ENCODE results near the gene RND3.

DNA sequence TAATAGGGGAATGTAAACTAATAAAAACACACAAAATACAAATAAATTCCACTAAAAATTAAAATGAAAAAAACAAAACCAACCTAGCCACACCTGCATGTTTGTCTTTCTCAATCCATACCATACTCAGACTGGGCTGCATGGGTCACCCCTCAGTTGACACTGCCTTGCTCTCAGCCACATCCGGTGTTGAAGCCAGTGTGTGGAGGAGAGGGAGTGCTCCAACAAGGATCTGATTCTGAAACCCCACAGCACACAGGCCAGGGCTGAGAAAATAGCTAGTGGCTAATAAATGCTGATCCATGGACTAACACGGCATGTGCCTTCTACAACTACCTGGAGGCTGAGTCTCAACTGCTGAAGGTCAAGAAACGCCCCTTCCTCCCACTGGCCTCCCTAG, 13.7 kb downstream of the RND3 start:
- TF ChIP-seq, protein P1, sequence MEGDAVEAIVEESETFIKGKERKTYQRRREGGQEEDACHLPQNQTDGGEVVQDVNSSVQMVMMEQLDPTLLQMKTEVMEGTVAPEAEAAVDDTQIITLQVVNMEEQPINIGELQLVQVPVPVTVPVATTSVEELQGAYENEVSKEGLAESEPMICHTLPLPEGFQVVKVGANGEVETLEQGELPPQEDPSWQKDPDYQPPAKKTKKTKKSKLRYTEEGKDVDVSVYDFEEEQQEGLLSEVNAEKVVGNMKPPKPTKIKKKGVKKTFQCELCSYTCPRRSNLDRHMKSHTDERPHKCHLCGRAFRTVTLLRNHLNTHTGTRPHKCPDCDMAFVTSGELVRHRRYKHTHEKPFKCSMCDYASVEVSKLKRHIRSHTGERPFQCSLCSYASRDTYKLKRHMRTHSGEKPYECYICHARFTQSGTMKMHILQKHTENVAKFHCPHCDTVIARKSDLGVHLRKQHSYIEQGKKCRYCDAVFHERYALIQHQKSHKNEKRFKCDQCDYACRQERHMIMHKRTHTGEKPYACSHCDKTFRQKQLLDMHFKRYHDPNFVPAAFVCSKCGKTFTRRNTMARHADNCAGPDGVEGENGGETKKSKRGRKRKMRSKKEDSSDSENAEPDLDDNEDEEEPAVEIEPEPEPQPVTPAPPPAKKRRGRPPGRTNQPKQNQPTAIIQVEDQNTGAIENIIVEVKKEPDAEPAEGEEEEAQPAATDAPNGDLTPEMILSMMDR (IDR thresholded peaks at IDR 0.05): no peak
- no peak for TF ChIP-seq EZH2 (IDR thresholded peaks at IDR 0.05; ENCODE audit: borderline replicate concordance, insufficient read depth, low read depth, low read length, poor library complexity, severe bottlenecking)
